ENCODE results near the gene ELOF1.
"Not testable (repeated sequence)": the region's sequence is repeated elsewhere in the genome, so short reads cannot be mapped to it uniquely, and the experiment has no call there.

The ELOF1 gene

GRCh38 chr19:11570039-11570462, 11.0 kb upstream of the ELOF1 start:
- no peak for DNase-seq (ENCODE audit: low read depth, low spot score)

- DNase-seq (ENCODE audit: low read depth, low spot score) = no peak
These were observed 7.1 kb upstream of the ELOF1 start for GRCh38 chr19:11566164-11566563.

GRCh38 chr19:11565649-11565980, 6.6 kb upstream of the ELOF1 start:
- not testable (repeated sequence) for DNase-seq (ENCODE audit: low read depth, low spot score)

GRCh38 chr19:11564082-11564807, 5.2 kb upstream of the ELOF1 start:
- not testable (repeated sequence) for DNase-seq (ENCODE audit: low read depth, low spot score)

- DNase-seq (ENCODE audit: low read depth, low spot score) = no peak
These were observed 4.5 kb upstream of the ELOF1 start for GRCh38 chr19:11563532-11563931.

- peak; percentile 44 for DNase-seq (ENCODE audit: low read depth, low spot score)
These were observed 1.5 kb upstream of the ELOF1 start for GRCh38 chr19:11560404-11561051.

GRCh38 chr19:11556634-11557420, 2.2 kb downstream of the ELOF1 start:
- DNase-seq (ENCODE audit: low read depth, low spot score) = no peak

GRCh38 chr19:11555246-11555645, 3.8 kb downstream of the ELOF1 start:
- no peak for DNase-seq (ENCODE audit: low read depth, low spot score)

GRCh38 chr19:11554160-11554559, 4.9 kb downstream of the ELOF1 start:
- DNase-seq (ENCODE audit: low read depth, low spot score) = no peak

GRCh38 chr19:11552666-11553372, 6.2 kb downstream of the ELOF1 start:
- no peak for DNase-seq (ENCODE audit: low read depth, low spot score)

- no peak for DNase-seq (ENCODE audit: low read depth, low spot score)
These were observed 7.3 kb downstream of the ELOF1 start for GRCh38 chr19:11551603-11552235.

GRCh38 chr19:11550265-11550664, 8.8 kb downstream of the ELOF1 start:
- no peak for DNase-seq (ENCODE audit: low read depth, low spot score)

GRCh38 chr19:11549386-11549953, 9.6 kb downstream of the ELOF1 start:
- DNase-seq (ENCODE audit: low read depth, low spot score) = no peak

GRCh38 chr19:11547929-11548700, 10.9 kb downstream of the ELOF1 start:
- DNase-seq (ENCODE audit: low read depth, low spot score) = no peak

- DNase-seq (ENCODE audit: low read depth, low spot score) = no peak
These were observed 17.8 kb downstream of the ELOF1 start for GRCh38 chr19:11541238-11541637.

GRCh38 chr19:11540645-11541044, 18.4 kb downstream of the ELOF1 start:
- DNase-seq (ENCODE audit: low read depth, low spot score) = no peak

GRCh38 chr19:11539495-11540365, 19.3 kb downstream of the ELOF1 start:
- no peak for DNase-seq (ENCODE audit: low read depth, low spot score)

- no peak for DNase-seq (ENCODE audit: low read depth, low spot score)
These were observed 20.6 kb downstream of the ELOF1 start, which contains the start of gene CNN1 for GRCh38 chr19:11538232-11539036. CNN1 (plus strand) TSS chr19:11538851; CDS start chr19:11538928, 77 bp downstream.

Measured in activated CD4-positive, CD25-positive, alpha-beta regulatory T cell treated with anti-CD3 and anti-CD28 coated beads, Interleukin-2, amount 50 U/mL, for 16 hours (primary cell).